Activated CD4-positive, alpha-beta T cell treated with anti-CD3 and anti-CD28 coated beads, Interleukin-10, Interleukin-2, amounts not matched to agents 100 ng/mL and 50 ng/mL, durations not matched to agents 16 hours and 8 hours (primary cell): ENCODE data around the gene ALDH3A1.

Experiments used
- DNase-seq: peaks from one replicate; pipeline ENCODE4 v3.0.0-alpha.2; 2020

Gene ALDH3A1

DNA sequence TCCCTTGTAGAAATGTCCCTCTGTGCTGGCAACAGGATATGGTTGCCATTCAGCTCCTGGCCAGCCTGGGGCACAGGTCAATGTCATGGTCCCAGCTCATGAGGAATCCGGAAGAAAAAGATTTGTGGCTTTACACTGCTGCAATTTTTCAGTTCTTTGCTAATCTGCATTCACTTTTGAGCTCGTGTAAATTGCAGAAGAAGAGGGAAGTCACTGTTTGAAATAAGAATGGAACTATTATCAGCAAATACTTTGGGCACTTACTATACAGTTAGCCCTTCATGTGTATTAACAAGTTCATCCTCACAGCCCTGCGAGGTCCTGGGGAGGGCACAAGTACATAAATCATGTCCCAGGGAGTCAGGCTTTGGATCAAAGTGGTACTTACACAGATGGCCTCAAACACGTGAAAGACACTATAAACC, 45.9 kb downstream of the ALDH3A1 start:
- DNase-seq, result no peak
